Measurements from ENCODE around the gene PKM. TPM values are rescaled to one million over a fixed set of nuclear protein-coding genes. Genes with fewer than 3 reads are reported as not detected.

Gene PKM
- total RNA-seq, 4 donors from 2014 or later, result 343 to 646 (median 543) TPM

- no peaks in the 10 kb centered on the region for H3K4me1 ChIP-seq
- ATAC-seq, result no peak
- 20% methylated on average over 1 of the region's 7 CpGs; no CpG with 5 or more reads in 1 of the 2 donors for WGBS, 2 donors (ENCODE audit: low coverage in 1 of 2)
- H3K27me3 ChIP-seq, result peaks cover 13% of the 10 kb centered on the region
- H3K9me3 ChIP-seq, result no peaks in the 10 kb centered on the region
- no peaks in the 10 kb centered on the region for H3K36me3 ChIP-seq
- H3K4me3 ChIP-seq, result no peak overlapping the region
- no peak for TF ChIP-seq POLR2A (IDR thresholded peaks at IDR 0.05)
- no peak for TF ChIP-seq POLR2AphosphoS5 (IDR thresholded peaks at IDR 0.05)
- TF ChIP-seq CTCF (IDR thresholded peaks at IDR 0.05), result no peak
- TF ChIP-seq EP300 (IDR thresholded peaks at IDR 0.05), result no peak
- no peak overlapping the region for H3K27ac ChIP-seq
Observed at GRCh38 chr15:72168131-72168807, 62.7 kb downstream of the PKM start.

GRCh38 chr15:72167445-72167844 lies 63.5 kb downstream of the PKM start:
- no peaks in the 10 kb centered on the region for H3K4me1 ChIP-seq
- no peaks in the 10 kb centered on the region for H3K9me3 ChIP-seq
- no peak for TF ChIP-seq EP300 (IDR thresholded peaks at IDR 0.05)
- TF ChIP-seq POLR2AphosphoS5 (IDR thresholded peaks at IDR 0.05), result no peak
- no peak for TF ChIP-seq CTCF (IDR thresholded peaks at IDR 0.05)
- no peak for TF ChIP-seq POLR2A (IDR thresholded peaks at IDR 0.05)
- no peak for ATAC-seq
- H3K36me3 ChIP-seq, result no peaks in the 10 kb centered on the region
- no peak overlapping the region for H3K27ac ChIP-seq
- no CpG with 5 or more reads among the region's 6 CpGs for WGBS, 2 donors (ENCODE audit: low coverage in 1 of 2)
- H3K4me3 ChIP-seq, result no peak overlapping the region
- H3K27me3 ChIP-seq, result peaks cover 13% of the 10 kb centered on the region

GRCh38 chr15:72166716-72167417 lies 64.1 kb downstream of the PKM start:
- peaks cover 0 to 2% (median 0%) of the 10 kb centered on the region in 3 donors for H3K4me1 ChIP-seq
- no peaks in the 10 kb centered on the region for H3K9me3 ChIP-seq
- no peak overlapping the region for H3K27ac ChIP-seq
- H3K36me3 ChIP-seq, result no peaks in the 10 kb centered on the region
- no peak for ATAC-seq
- TF ChIP-seq EP300 (IDR thresholded peaks at IDR 0.05) (no peak), POLR2AphosphoS5 (IDR thresholded peaks at IDR 0.05) (no peak), CTCF (IDR thresholded peaks at IDR 0.05) (no peak), POLR2A (IDR thresholded peaks at IDR 0.05) (no peak)
- WGBS, 2 donors (ENCODE audit: low coverage in 1 of 2), result 79 to 100% methylated on average over 1 to 4 of the region's 5 CpGs
- peaks cover 13% of the 10 kb centered on the region for H3K27me3 ChIP-seq
- no peak overlapping the region for H3K4me3 ChIP-seq

- Histone ChIP-seq H3K27me3 (peaks cover 13% of the 10 kb centered on the region), H3K4me3 (no peak overlapping the region), H3K4me1 (peaks cover 0 to 12% (median 0%) of the 10 kb centered on the region in 3 donors), H3K9me3 (no peaks in the 10 kb centered on the region), H3K36me3 (no peaks in the 10 kb centered on the region), H3K27ac (no peak overlapping the region)
- WGBS, 2 donors (ENCODE audit: low coverage in 1 of 2), result 100% methylated on average over 1 of the region's 4 CpGs; no CpG with 5 or more reads in 1 of the 2 donors
- no peak for TF ChIP-seq POLR2AphosphoS5 (IDR thresholded peaks at IDR 0.05)
- no peak for TF ChIP-seq POLR2A (IDR thresholded peaks at IDR 0.05)
- TF ChIP-seq EP300 (IDR thresholded peaks at IDR 0.05), result no peak
- no peak for TF ChIP-seq CTCF (IDR thresholded peaks at IDR 0.05)
- ATAC-seq, result no peak
Observed at GRCh38 chr15:72163719-72164118, 67.3 kb downstream of the PKM start.

Data from gastroesophageal sphincter (tissue), 4 donors.